ENCODE measurements around the gene ZBTB3. TPM values are rescaled to one million over a fixed set of nuclear protein-coding genes. Genes with fewer than 3 reads are reported as not detected.

ZBTB3 gene
- total and polyA plus RNA-seq, 9 of the 15 experiments (the other 6 are each of a cell fraction or from before 2014, with no cell fraction given) = 1.9 to 10.0 (median 4.9) TPM

GRCh38 chr11:62791501-62792201 is 37.7 kb upstream of the ZBTB3 start, which contains the start of gene TMEM223 (continued):
- TF ChIP-seq ARID3B (CRISPR knock-in tag; IDR thresholded peaks at IDR 0.05; ENCODE audit: borderline replicate concordance) (peak; percentile 39; the same call in 1 of the 2 replicates), NELFE (IDR thresholded peaks at IDR 0.05; ENCODE audit: insufficient read depth, insufficient read length) (no peak), MYBL2 (IDR thresholded peaks at IDR 0.05; ENCODE audit: low read depth) (no peak), MYBL2 (CRISPR knock-in tag; IDR thresholded peaks at IDR 0.05; ENCODE audit: borderline replicate concordance) (no peak), ZNF511 (CRISPR knock-in tag; IDR thresholded peaks at IDR 0.05) (peak; percentile 91), TAF7 (tag; IDR thresholded peaks at IDR 0.05) (peak; percentile 69), SP2 (IDR thresholded peaks at IDR 0.05; ENCODE audit: extremely low read depth, low read depth, low read length, poor library complexity, severe bottlenecking) (no peak), SMAD4 (CRISPR knock-in tag; conservative IDR thresholded peaks at IDR 0.05) (no peak), ZFP91 (CRISPR knock-in tag; IDR thresholded peaks at IDR 0.05) (no peak), ZNF217 (CRISPR knock-in tag; IDR thresholded peaks at IDR 0.05) (no peak), MEF2D (tag; conservative IDR thresholded peaks at IDR 0.05; ENCODE audit: low read depth) (no peak), ZNF561 (CRISPR knock-in tag; conservative IDR thresholded peaks at IDR 0.05) (no peak), ZNF609 (CRISPR knock-in tag; IDR thresholded peaks at IDR 0.05; ENCODE audit: borderline replicate concordance) (no peak), E2F5 (CRISPR knock-in tag; IDR thresholded peaks at IDR 0.05) (peak; percentile 66; the same call in 1 of the 2 replicates), TEAD1 (CRISPR knock-in tag; IDR thresholded peaks at IDR 0.05) (peak in 1 of 2 experiments; percentile 66; a peak in 2 of 4 replicates)

Data from K562 (cell line).